ENCODE data around the gene FOXA2.
"Not testable (repeated sequence)": the region's sequence is repeated elsewhere in the genome, so short reads cannot be mapped to it uniquely, and the experiment has no call there.

FOXA2 gene

GRCh38 chr20:22599258-22599657 is 14.9 kb upstream of the FOXA2 start:
- H3K27ac Mint-ChIP-seq; H3K9me3 Mint-ChIP-seq; H3K4me1 Mint-ChIP-seq (ENCODE audit: low read depth); H3K27me3 Mint-ChIP-seq (ENCODE audit: low read depth); H3K4me3 Mint-ChIP-seq; H3K36me3 Mint-ChIP-seq (ENCODE audit: low read depth): not testable (repeated sequence)

- Mint-ChIP-seq H3K27me3 (ENCODE audit: low read depth) (peaks cover 4% of the 10 kb centered on the region), H3K4me3 (no peak overlapping the region), H3K4me1 (ENCODE audit: low read depth) (no peaks in the 10 kb centered on the region)
Observed at GRCh38 chr20:22597303-22597702, 12.9 kb upstream of the FOXA2 start.

GRCh38 chr20:22590662-22591061 is 6.3 kb upstream of the FOXA2 start:
- H3K36me3 Mint-ChIP-seq (ENCODE audit: low read depth) = no peaks in the 10 kb centered on the region
- no peak overlapping the region for H3K4me3 Mint-ChIP-seq
- H3K9me3 Mint-ChIP-seq = no peaks in the 10 kb centered on the region
- H3K27ac Mint-ChIP-seq = no peak overlapping the region
- peaks cover 51% of the 10 kb centered on the region for H3K27me3 Mint-ChIP-seq (ENCODE audit: low read depth)
- no peaks in the 10 kb centered on the region for H3K4me1 Mint-ChIP-seq (ENCODE audit: low read depth)

More at GRCh38 chr20:22597303-22597702, 12.9 kb upstream of the FOXA2 start:
- no peak overlapping the region for H3K27ac Mint-ChIP-seq
- H3K9me3 Mint-ChIP-seq = no peaks in the 10 kb centered on the region
- H3K36me3 Mint-ChIP-seq (ENCODE audit: low read depth) = no peaks in the 10 kb centered on the region

- no peaks in the 10 kb centered on the region for H3K4me1 Mint-ChIP-seq (ENCODE audit: low read depth)
- H3K4me3 Mint-ChIP-seq = no peak overlapping the region
- no peaks in the 10 kb centered on the region for H3K36me3 Mint-ChIP-seq (ENCODE audit: low read depth)
- no peaks in the 10 kb centered on the region for H3K9me3 Mint-ChIP-seq
- H3K27me3 Mint-ChIP-seq (ENCODE audit: low read depth) = peaks cover 72% of the 10 kb centered on the region
- H3K27ac Mint-ChIP-seq = no peak overlapping the region
Observed at GRCh38 chr20:22586645-22587310, 2.4 kb upstream of the FOXA2 start.

GRCh38 chr20:22585786-22586493 is 1.6 kb upstream of the FOXA2 start:
- Mint-ChIP-seq H3K27me3 (ENCODE audit: low read depth) (peaks cover 73% of the 10 kb centered on the region), H3K4me3 (no peak overlapping the region), H3K27ac (no peak overlapping the region), H3K36me3 (ENCODE audit: low read depth) (no peaks in the 10 kb centered on the region), H3K4me1 (ENCODE audit: low read depth) (no peaks in the 10 kb centered on the region), H3K9me3 (no peaks in the 10 kb centered on the region)

- Mint-ChIP-seq H3K36me3 (ENCODE audit: low read depth) (no peaks in the 10 kb centered on the region), H3K4me3 (no peak overlapping the region), H3K4me1 (ENCODE audit: low read depth) (no peaks in the 10 kb centered on the region), H3K9me3 (no peaks in the 10 kb centered on the region), H3K27me3 (ENCODE audit: low read depth) (peaks cover 75% of the 10 kb centered on the region), H3K27ac (no peak overlapping the region)
Observed at GRCh38 chr20:22584922-22585785, 782 bp upstream of the FOXA2 start.

GRCh38 chr20:22583773-22584521 is 425 bp downstream of the FOXA2 start:
- H3K9me3 Mint-ChIP-seq = no peaks in the 10 kb centered on the region
- H3K27ac Mint-ChIP-seq = peak overlapping the region; percentile 59
- no peaks in the 10 kb centered on the region for H3K4me1 Mint-ChIP-seq (ENCODE audit: low read depth)
- no peaks in the 10 kb centered on the region for H3K36me3 Mint-ChIP-seq (ENCODE audit: low read depth)
- no peak overlapping the region for H3K4me3 Mint-ChIP-seq
- H3K27me3 Mint-ChIP-seq (ENCODE audit: low read depth) = peaks cover 74% of the 10 kb centered on the region

GRCh38 chr20:22582964-22583772 is 1.2 kb downstream of the FOXA2 start:
- no peaks in the 10 kb centered on the region for H3K36me3 Mint-ChIP-seq (ENCODE audit: low read depth)
- H3K27ac Mint-ChIP-seq = no peak overlapping the region
- H3K4me1 Mint-ChIP-seq (ENCODE audit: low read depth) = no peaks in the 10 kb centered on the region
- peaks cover 78% of the 10 kb centered on the region for H3K27me3 Mint-ChIP-seq (ENCODE audit: low read depth)
- no peak overlapping the region for H3K4me3 Mint-ChIP-seq
- no peaks in the 10 kb centered on the region for H3K9me3 Mint-ChIP-seq

GRCh38 chr20:22582386-22582963 is 1.9 kb downstream of the FOXA2 start:
- Mint-ChIP-seq H3K9me3 (no peaks in the 10 kb centered on the region), H3K4me1 (ENCODE audit: low read depth) (no peaks in the 10 kb centered on the region), H3K27ac (peak overlapping the region; percentile 63), H3K4me3 (no peak overlapping the region), H3K27me3 (ENCODE audit: low read depth) (peaks cover 82% of the 10 kb centered on the region), H3K36me3 (ENCODE audit: low read depth) (no peaks in the 10 kb centered on the region)

- Mint-ChIP-seq H3K27me3 (ENCODE audit: low read depth) (peaks cover 82% of the 10 kb centered on the region), H3K9me3 (no peaks in the 10 kb centered on the region), H3K4me3 (no peak overlapping the region), H3K4me1 (ENCODE audit: low read depth) (no peaks in the 10 kb centered on the region), H3K27ac (peak overlapping the region; percentile 68), H3K36me3 (ENCODE audit: low read depth) (no peaks in the 10 kb centered on the region)
Observed at GRCh38 chr20:22581437-22582385, 2.7 kb downstream of the FOXA2 start.

GRCh38 chr20:22579711-22580697 is 4.4 kb downstream of the FOXA2 start:
- H3K27ac Mint-ChIP-seq = no peak overlapping the region
- H3K4me3 Mint-ChIP-seq = no peak overlapping the region
- no peaks in the 10 kb centered on the region for H3K36me3 Mint-ChIP-seq (ENCODE audit: low read depth)
- peaks cover 2% of the 10 kb centered on the region for H3K4me1 Mint-ChIP-seq (ENCODE audit: low read depth)
- no peaks in the 10 kb centered on the region for H3K9me3 Mint-ChIP-seq
- H3K27me3 Mint-ChIP-seq (ENCODE audit: low read depth) = peaks cover 83% of the 10 kb centered on the region

- Mint-ChIP-seq H3K4me3 (no peak overlapping the region), H3K27ac (no peak overlapping the region), H3K4me1 (ENCODE audit: low read depth) (peaks cover 2% of the 10 kb centered on the region), H3K27me3 (ENCODE audit: low read depth) (peaks cover 89% of the 10 kb centered on the region), H3K9me3 (no peaks in the 10 kb centered on the region), H3K36me3 (ENCODE audit: low read depth) (no peaks in the 10 kb centered on the region)
Observed at GRCh38 chr20:22579119-22579427, 5.3 kb downstream of the FOXA2 start.

Measured in T-helper 1 cell treated with Interleukin-12 subunit alpha and Interleukin-12 subunit beta and Interleukin-4 antibody, amounts not matched to agents 30 μg/mL and 1 μg/mL, for 36 hours (primary cell).